K562 (cell line): ENCODE data around the gene TBC1D3B. TPM values are rescaled to one million over a fixed set of nuclear protein-coding genes. Genes with fewer than 3 reads are reported as not detected.
A peak's percentile ranks its signal among the peaks of the same experiment; 100 is the strongest.

Experiments used
- ZBTB40 ChIP-seq, 2 experiments: fragments of 450-650 bp in 1 of 2; sonication (generic) in 1 of 2; formaldehyde crosslinking in 1 of 2; IDR thresholded peaks; 2 replicates each; pipeline versions ENCODE4 v1.7.1 to v1.9.0; 2016 to 2022; ENCODE audit warnings: inconsistent platforms in 1 of 2, mild to moderate bottlenecking in 1 of 2, missing genetic modification reagents in 1 of 2
- polyA plus RNA-seq, 8 experiments: library from polyadenylated mRNA; depleted of rRNA in 4 of 8; stranded (reverse) in 5 of 8; unstranded in 3 of 8; fragments of >200 nt; fragmentation: Nextera tagmentation in 2 of 8; fragmentation: Illumina TruSeq in 1 of 8; extraction: Ambion mirVana in 2 of 8; extraction: Trizol in 1 of 8; gene quantifications; 2 replicates each; pipeline versions ENCODE4 v1.2.1 to v1.2.3, GENCODE V29; 2011 to 2014; ENCODE audit warnings: inconsistent platforms in 1 of 8, missing spikeins in 1 of 8
- total RNA-seq, 7 experiments: library from RNA; depleted of rRNA in 6 of 7; stranded (reverse); fragments of >200 nt in 6 of 7; fragmentation: Illumina TruSeq in 2 of 7; extraction: Trizol in 2 of 7; gene quantifications; 2 replicates each; pipeline versions ENCODE4 v1.2.1 to v1.2.3, GENCODE V29; 2011 to 2021; ENCODE audit warnings: low replicate concordance in 1 of 7

The TBC1D3B gene
- total and polyA plus RNA-seq, 9 of the 15 experiments (the other 6 are each of a cell fraction or from before 2014, with no cell fraction given) = 0.29 to 0.60 TPM; not detected in 7

- TF ChIP-seq ZBTB40 (IDR thresholded peaks at IDR 0.05) (peak; percentile 37; the same call in 1 of the 2 replicates), ZBTB40 (CRISPR knock-in tag; IDR thresholded peaks at IDR 0.05) (no peak)
Observed at GRCh38 chr17:36148559-36149295, 27.7 kb downstream of the TBC1D3B start (continued).
